IPS DF 4.7 (cell line): Measurements from ENCODE around the gene ARNT2.

ENCODE experiments used
- DNase-seq: peaks from one replicate; pipeline ENCODE4 v3.0.0-alpha.2; 2013; ENCODE audit warnings: low spot score; ENCODE audit errors: extremely low read depth

Gene ARNT2

GRCh38 chr15:80464951-80465625, 60.9 kb downstream of the ARNT2 start:
- no peak for DNase-seq

GRCh38 chr15:80465626-80466005, 61.4 kb downstream of the ARNT2 start:
- DNase-seq: no peak

GRCh38 chr15:80466543-80466942, 62.4 kb downstream of the ARNT2 start:
- DNase-seq: no peak

- no peak for DNase-seq
These were observed 63.1 kb downstream of the ARNT2 start for GRCh38 chr15:80467311-80467714.

GRCh38 chr15:80468796-80469195, 64.6 kb downstream of the ARNT2 start:
- no peak for DNase-seq

GRCh38 chr15:80471881-80472280, 67.7 kb downstream of the ARNT2 start:
- no peak for DNase-seq

GRCh38 chr15:80473286-80474223, 69.4 kb downstream of the ARNT2 start:
- DNase-seq: no peak

GRCh38 chr15:80474224-80475215, 70.3 kb downstream of the ARNT2 start:
- DNase-seq: no peak

- no peak for DNase-seq
These were observed 71.4 kb downstream of the ARNT2 start for GRCh38 chr15:80475572-80475971.

- no peak for DNase-seq
These were observed 71.9 kb downstream of the ARNT2 start for GRCh38 chr15:80476036-80476435.

GRCh38 chr15:80478075-80478474, 73.9 kb downstream of the ARNT2 start:
- DNase-seq: no peak

GRCh38 chr15:80479191-80479590, 75.0 kb downstream of the ARNT2 start:
- DNase-seq: no peak

GRCh38 chr15:80480171-80480811, 76.1 kb downstream of the ARNT2 start:
- no peak for DNase-seq

- no peak for DNase-seq
These were observed 76.7 kb downstream of the ARNT2 start for GRCh38 chr15:80480909-80481308.

GRCh38 chr15:80482696-80483095, 78.5 kb downstream of the ARNT2 start:
- DNase-seq: no peak

GRCh38 chr15:80483725-80484161, 79.6 kb downstream of the ARNT2 start:
- no peak for DNase-seq

- DNase-seq: no peak
These were observed 80.2 kb downstream of the ARNT2 start for GRCh38 chr15:80484333-80484864.

- no peak for DNase-seq
These were observed 81.4 kb downstream of the ARNT2 start for GRCh38 chr15:80485370-80486164.

- DNase-seq: no peak
These were observed 83.7 kb downstream of the ARNT2 start for GRCh38 chr15:80487839-80488390.
